NCI-H2196 (cell line): ENCODE results near the gene MRPL50.

Experiments used
- DNase-seq: peaks from one replicate; lab custom pipeline; 2025; ENCODE audit not compliant: unreplicated experiment; lab: John Stamatoyannopoulos, UW

MRPL50 gene

GRCh38 chr9:101380295-101380694 is 18.1 kb downstream of the MRPL50 start:
- no peak for DNase-seq

GRCh38 chr9:101376111-101376848 is 22.1 kb downstream of the MRPL50 start:
- no peak for DNase-seq

- no peak for DNase-seq
These were observed 22.9 kb downstream of the MRPL50 start for GRCh38 chr9:101375546-101375945.

GRCh38 chr9:101372327-101373118 is 25.9 kb downstream of the MRPL50 start:
- peak; percentile 7 for DNase-seq

- DNase-seq = no peak
These were observed 26.6 kb downstream of the MRPL50 start for GRCh38 chr9:101371813-101372212.

- DNase-seq = no peak
These were observed 28.4 kb downstream of the MRPL50 start for GRCh38 chr9:101369884-101370531.

- DNase-seq = no peak
These were observed 29.1 kb downstream of the MRPL50 start for GRCh38 chr9:101369286-101369685.

- DNase-seq = no peak
These were observed 31.1 kb downstream of the MRPL50 start for GRCh38 chr9:101367323-101367722.

GRCh38 chr9:101366038-101366756 is 32.2 kb downstream of the MRPL50 start:
- no peak for DNase-seq

GRCh38 chr9:101365181-101365580 is 33.2 kb downstream of the MRPL50 start:
- DNase-seq = no peak

GRCh38 chr9:101362450-101362849 is 36.0 kb downstream of the MRPL50 start:
- DNase-seq = no peak

GRCh38 chr9:101360647-101361046 is 37.8 kb downstream of the MRPL50 start:
- no peak for DNase-seq

GRCh38 chr9:101359679-101360078 is 38.7 kb downstream of the MRPL50 start:
- DNase-seq = no peak

GRCh38 chr9:101356619-101357018 is 41.8 kb downstream of the MRPL50 start:
- no peak for DNase-seq

GRCh38 chr9:101354765-101355708 is 43.4 kb downstream of the MRPL50 start:
- DNase-seq = no peak

GRCh38 chr9:101354143-101354764 is 44.2 kb downstream of the MRPL50 start:
- DNase-seq = no peak

GRCh38 chr9:101353683-101354082 is 44.7 kb downstream of the MRPL50 start:
- DNase-seq = no peak

- no peak for DNase-seq
These were observed 45.4 kb downstream of the MRPL50 start for GRCh38 chr9:101352892-101353463.

- no peak for DNase-seq
These were observed 48.1 kb downstream of the MRPL50 start for GRCh38 chr9:101350285-101350684.
